ENCODE data around the gene LRP2. TPM values are rescaled to one million over a fixed set of nuclear protein-coding genes. Genes with fewer than 3 reads are reported as not detected.

The LRP2 gene
- total and polyA plus RNA-seq, 2 of the 4 experiments (the other 2 are of a cell fraction) = not detected

GRCh38 chr2:169146220-169146619 lies 216.1 kb downstream of the LRP2 start:
- ATAC-seq (ENCODE audit: low read depth) = no peak
- no peak overlapping the region for H4K8ac ChIP-seq (ENCODE audit: low read depth in 2 of 2, low read length in 2 of 2)
- H2BK20ac ChIP-seq (ENCODE audit: low read depth, low read length) = no peak overlapping the region
- TF ChIP-seq POLR2A (IDR thresholded peaks at IDR 0.05; ENCODE audit: low read depth, low read length) = no peak
- no peak for TF ChIP-seq CHD1 (IDR thresholded peaks at IDR 0.05; ENCODE audit: low read depth, low read length)
- TF ChIP-seq RFX5 (IDR thresholded peaks at IDR 0.05; ENCODE audit: low read depth, low read length) = no peak
- no peak for TF ChIP-seq CEBPB (IDR thresholded peaks at IDR 0.05; ENCODE audit: low read depth, low read length)
- TF ChIP-seq MAZ (IDR thresholded peaks at IDR 0.05; ENCODE audit: borderline replicate concordance, low read depth, low read length) = no peak
- TF ChIP-seq USF2 (IDR thresholded peaks at IDR 0.05; ENCODE audit: low read depth, low read length) = no peak
- no peak for TF ChIP-seq RCOR1 (IDR thresholded peaks at IDR 0.05; ENCODE audit: insufficient replicate concordance, low read length)
- TF ChIP-seq CTCF (conservative IDR thresholded peaks at IDR 0.05; ENCODE audit: low read depth, low read length) = no peak
- TF ChIP-seq MXI1 (IDR thresholded peaks at IDR 0.05; ENCODE audit: borderline replicate concordance, low read depth, low read length) = no peak
- no peak for TF ChIP-seq MAFK (IDR thresholded peaks at IDR 0.05; ENCODE audit: low read depth, low read length)
- TF ChIP-seq SMC3 (IDR thresholded peaks at IDR 0.05; ENCODE audit: low read depth, low read length) = no peak
- TF ChIP-seq FOS (IDR thresholded peaks at IDR 0.05; ENCODE audit: low read depth, low read length) = no peak
- H3K23ac ChIP-seq (ENCODE audit: low read depth, low read length) = no peak overlapping the region
- H2AK9ac ChIP-seq (replicated peaks; ENCODE audit: low read depth, low read length, poor library complexity) = no peak overlapping the region
- no peak overlapping the region for H3K18ac ChIP-seq (ENCODE audit: low read depth, low read length)
- no peak overlapping the region for H3K27ac ChIP-seq (ENCODE audit: insufficient read depth, low read length)
- ChIA-PET POLR2A (ENCODE audit: unreplicated experiment) (no interaction called here), CTCF (no interaction called here)
- no peaks in the 10 kb centered on the region for H3K9me1 ChIP-seq (ENCODE audit: insufficient read depth, low read length)
- in situ Hi-C loops (cut with MboI; ENCODE audit: low sequenced_read_pairs) = no loop called here
- no peak overlapping the region for H2AK5ac ChIP-seq (ENCODE audit: low read depth, low read length)
- BruUV-seq (replicated peaks) = no TSS peak
- no peak overlapping the region for H2BK15ac ChIP-seq (ENCODE audit: low read depth, low read length)
- H4K91ac ChIP-seq (ENCODE audit: insufficient read depth, low read depth, low read length) = no peak overlapping the region
- no CpG with 5 or more reads among the region's 2 CpGs for WGBS, 2 experiments (ENCODE audit: extremely low coverage in 2 of 2, insufficient read length in 1 of 2)
- H2BK5ac ChIP-seq (ENCODE audit: low read depth, low read length, poor library complexity, severe bottlenecking) = no peak overlapping the region
- H3K14ac ChIP-seq (replicated peaks; ENCODE audit: low read depth, low read length) = no peak overlapping the region
- H2BK120ac ChIP-seq (ENCODE audit: low read depth, low read length) = no peak overlapping the region
- no peaks in the 10 kb centered on the region for H4K20me1 ChIP-seq (ENCODE audit: insufficient read depth, low read length)
- H2AFZ ChIP-seq (replicated peaks; ENCODE audit: low read length, poor library complexity) = no peak overlapping the region
- H3K4me3 ChIP-seq (ENCODE audit: insufficient read depth, low read depth, low read length) = no peak overlapping the region
- dilution Hi-C loops (cut with HindIII; ENCODE audit: low sequenced_read_pairs, unreplicated experiment) = no loop called here
- H3K4me2 ChIP-seq (ENCODE audit: low read depth, low read length) = no peak overlapping the region
- no peaks in the 10 kb centered on the region for H3K36me3 ChIP-seq (ENCODE audit: control insufficient read depth, insufficient read depth, low read length)
- intact Hi-C loops (cut with micrococcal nuclease) = no loop called here
- H3K4me1 ChIP-seq (ENCODE audit: control insufficient read depth, insufficient read depth, low read length) = no peaks in the 10 kb centered on the region
- DNase-seq = no peak
- H3K79me1 ChIP-seq (ENCODE audit: low read depth in 1 of 2, low read length in 2 of 2) = no peaks in the 10 kb centered on the region
- H3K56ac ChIP-seq (ENCODE audit: extremely low read depth, insufficient read depth, low read length) = no peak overlapping the region
- H3K27me3 ChIP-seq (ENCODE audit: control insufficient read depth, insufficient read depth, low read length) = no peaks in the 10 kb centered on the region
- H3K9me3 ChIP-seq (ENCODE audit: control insufficient read depth, insufficient read depth, low read length) = no peaks in the 10 kb centered on the region
- no peak overlapping the region for H3K9ac ChIP-seq (ENCODE audit: low read depth, low read length)
- H4K5ac ChIP-seq (ENCODE audit: low read depth, low read length) = no peak overlapping the region
- no peak overlapping the region for H3K4ac ChIP-seq (ENCODE audit: low read depth, low read length)
